Parathyroid adenoma (tissue), 2 donors: Measurements from ENCODE around the gene LIFR.

Experiments used
- H2AFZ ChIP-seq: fragments of 300-600 bp; sonication (generic); one replicate; pipeline ENCODE4 v1.7.0; 2017; ENCODE audit warnings: antibody characterized with exemption, mild to moderate bottlenecking
- H3K27ac ChIP-seq: fragments of 300-600 bp; sonication (generic); one replicate; pipeline ENCODE4 v1.7.0; 2017
- H3K27me3 ChIP-seq: fragments of 300-600 bp; sonication (generic); one replicate; pipeline ENCODE4 v1.7.0; 2017; ENCODE audit warnings: low read length; ENCODE audit not compliant: control insufficient read depth, insufficient read depth
- H3K36me3 ChIP-seq: fragments of 300-600 bp; sonication (generic); one replicate; pipeline ENCODE4 v1.7.0; 2017; ENCODE audit warnings: low read length; ENCODE audit not compliant: control insufficient read depth, insufficient read depth
- H3K4me1 ChIP-seq: fragments of 300-600 bp; sonication (generic); one replicate; pipeline ENCODE4 v1.7.0; 2017; ENCODE audit warnings: control low read depth
- H3K4me2 ChIP-seq: fragments of 300-600 bp; sonication (generic); one replicate; pipeline ENCODE4 v1.7.0; 2017; ENCODE audit warnings: low read length
- H3K4me3 ChIP-seq: fragments of 300-600 bp; sonication (generic); one replicate; pipeline ENCODE4 v1.7.0; 2017; ENCODE audit warnings: low read depth, low read length
- H3K79me2 ChIP-seq: fragments of 300-600 bp; sonication (generic); one replicate; pipeline ENCODE4 v1.7.0; 2017; ENCODE audit warnings: control low read depth
- H3K9ac ChIP-seq: fragments of 300-600 bp; sonication (generic); one replicate; pipeline ENCODE4 v1.7.0; 2017; ENCODE audit warnings: mild to moderate bottlenecking
- H3K9me3 ChIP-seq: fragments of 300-600 bp; sonication (generic); one replicate; pipeline ENCODE4 v1.7.0; 2017; ENCODE audit warnings: low read length; ENCODE audit not compliant: control insufficient read depth
- TF ChIP-seq, protein P1 (sequence below): fragments of 300-600 bp; sonication (generic); IDR thresholded peaks from one replicate; pipeline ENCODE4 v1.7.0; 2017; ENCODE audit warnings: antibody characterized with exemption, mild to moderate bottlenecking
- donor health status: primary hyperparathyroidism.

The LIFR gene

DNA sequence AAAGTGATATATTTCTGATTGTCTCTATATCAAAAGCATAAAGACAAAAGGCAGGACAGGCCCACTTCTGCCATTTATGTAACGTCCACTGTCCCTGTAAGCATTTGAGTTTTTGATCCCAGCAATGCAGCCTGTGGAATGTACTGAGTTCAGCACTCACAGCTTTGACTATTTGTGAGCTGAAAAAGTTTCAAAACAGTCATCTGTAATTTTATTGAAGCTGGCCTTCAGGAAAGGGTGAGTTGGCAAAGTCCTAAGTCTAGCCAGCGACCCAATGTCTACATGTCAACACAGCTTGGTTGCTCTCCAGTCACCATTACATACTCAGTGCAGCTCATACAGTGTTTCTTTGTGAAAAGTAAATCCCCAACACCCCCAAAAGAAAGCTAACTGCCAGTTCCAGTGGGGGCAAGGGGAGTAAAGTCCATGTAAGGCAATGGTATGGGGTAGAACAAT, 9.7 kb downstream of the LIFR start:
- TF ChIP-seq, protein P1, sequence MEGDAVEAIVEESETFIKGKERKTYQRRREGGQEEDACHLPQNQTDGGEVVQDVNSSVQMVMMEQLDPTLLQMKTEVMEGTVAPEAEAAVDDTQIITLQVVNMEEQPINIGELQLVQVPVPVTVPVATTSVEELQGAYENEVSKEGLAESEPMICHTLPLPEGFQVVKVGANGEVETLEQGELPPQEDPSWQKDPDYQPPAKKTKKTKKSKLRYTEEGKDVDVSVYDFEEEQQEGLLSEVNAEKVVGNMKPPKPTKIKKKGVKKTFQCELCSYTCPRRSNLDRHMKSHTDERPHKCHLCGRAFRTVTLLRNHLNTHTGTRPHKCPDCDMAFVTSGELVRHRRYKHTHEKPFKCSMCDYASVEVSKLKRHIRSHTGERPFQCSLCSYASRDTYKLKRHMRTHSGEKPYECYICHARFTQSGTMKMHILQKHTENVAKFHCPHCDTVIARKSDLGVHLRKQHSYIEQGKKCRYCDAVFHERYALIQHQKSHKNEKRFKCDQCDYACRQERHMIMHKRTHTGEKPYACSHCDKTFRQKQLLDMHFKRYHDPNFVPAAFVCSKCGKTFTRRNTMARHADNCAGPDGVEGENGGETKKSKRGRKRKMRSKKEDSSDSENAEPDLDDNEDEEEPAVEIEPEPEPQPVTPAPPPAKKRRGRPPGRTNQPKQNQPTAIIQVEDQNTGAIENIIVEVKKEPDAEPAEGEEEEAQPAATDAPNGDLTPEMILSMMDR, result no peak
- no peak overlapping the region for H3K4me3 ChIP-seq
- no peaks in the 10 kb centered on the region for H3K27me3 ChIP-seq
- no peak overlapping the region for H2AFZ ChIP-seq
- H3K36me3 ChIP-seq, result no peaks in the 10 kb centered on the region
- H3K27ac ChIP-seq, result no peak overlapping the region
- no peaks in the 10 kb centered on the region for H3K4me1 ChIP-seq
- H3K9ac ChIP-seq, result no peak overlapping the region
- H3K9me3 ChIP-seq, result no peaks in the 10 kb centered on the region
- H3K4me2 ChIP-seq, result no peak overlapping the region
- H3K79me2 ChIP-seq, result peaks cover 29% of the 10 kb centered on the region

- TF ChIP-seq, protein P1, result no peak
- H3K9ac ChIP-seq, result no peak overlapping the region
- H3K36me3 ChIP-seq, result no peaks in the 10 kb centered on the region
- H3K9me3 ChIP-seq, result no peaks in the 10 kb centered on the region
- H3K4me1 ChIP-seq, result peaks cover 8% of the 10 kb centered on the region
- H3K27me3 ChIP-seq, result no peaks in the 10 kb centered on the region
- no peak overlapping the region for H3K4me3 ChIP-seq
- no peak overlapping the region for H3K4me2 ChIP-seq
- H3K27ac ChIP-seq, result no peak overlapping the region
- H3K79me2 ChIP-seq, result peaks cover 29% of the 10 kb centered on the region
- no peak overlapping the region for H2AFZ ChIP-seq
Measured at GRCh38 chr5:38543886-38544285, 12.6 kb downstream of the LIFR start.

- Histone ChIP-seq H3K27ac (no peak overlapping the region), H3K4me1 (peaks cover 13% of the 10 kb centered on the region), H3K79me2 (peaks cover 35% of the 10 kb centered on the region), H3K9ac (no peak overlapping the region), H3K27me3 (no peaks in the 10 kb centered on the region), H3K4me3 (no peak overlapping the region), H2AFZ (no peak overlapping the region), H3K4me2 (no peak overlapping the region), H3K36me3 (no peaks in the 10 kb centered on the region), H3K9me3 (no peaks in the 10 kb centered on the region)
- TF ChIP-seq, protein P1, result no peak
Measured at GRCh38 chr5:38543074-38543473, 13.4 kb downstream of the LIFR start.

- peak overlapping the region; percentile 29 for H3K27ac ChIP-seq
- peak overlapping the region; percentile 19 for H2AFZ ChIP-seq
- H3K36me3 ChIP-seq, result no peaks in the 10 kb centered on the region
- H3K9ac ChIP-seq, result no peak overlapping the region
- peaks cover 36% of the 10 kb centered on the region for H3K79me2 ChIP-seq
- H3K4me1 ChIP-seq, result peaks cover 14% of the 10 kb centered on the region
- no peak overlapping the region for H3K4me3 ChIP-seq
- H3K9me3 ChIP-seq, result no peaks in the 10 kb centered on the region
- TF ChIP-seq, protein P1, result no peak
- no peaks in the 10 kb centered on the region for H3K27me3 ChIP-seq
- H3K4me2 ChIP-seq, result no peak overlapping the region
Measured at GRCh38 chr5:38541174-38541725, 15.2 kb downstream of the LIFR start.

DNA sequence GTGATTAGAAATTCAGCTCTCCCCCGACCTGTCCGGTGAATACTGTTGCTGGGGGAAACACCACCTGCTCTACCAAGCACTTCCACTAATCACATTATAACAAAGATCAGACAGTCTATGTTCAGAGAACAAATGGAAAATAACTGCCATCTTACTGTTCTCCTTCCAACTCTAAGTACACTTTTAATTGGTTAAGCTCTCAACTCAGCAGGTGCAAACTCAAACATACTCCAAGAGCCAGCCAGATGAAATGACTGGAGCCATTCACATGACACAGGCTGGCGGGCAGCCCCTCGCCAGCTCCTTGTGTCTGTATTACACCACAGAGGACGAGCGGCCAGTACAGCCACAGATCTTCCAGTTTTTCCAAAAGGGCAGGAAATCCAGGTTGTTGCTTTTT, 16.1 kb downstream of the LIFR start:
- H3K79me2 ChIP-seq, result peaks cover 40% of the 10 kb centered on the region
- H2AFZ ChIP-seq, result peak overlapping the region; percentile 73
- H3K36me3 ChIP-seq, result no peaks in the 10 kb centered on the region
- H3K4me3 ChIP-seq, result no peak overlapping the region
- no peaks in the 10 kb centered on the region for H3K27me3 ChIP-seq
- H3K4me1 ChIP-seq, result peaks cover 17% of the 10 kb centered on the region
- H3K9ac ChIP-seq, result no peak overlapping the region
- TF ChIP-seq, protein P1, result no peak
- peak overlapping the region; percentile 50 for H3K4me2 ChIP-seq
- peak overlapping the region; percentile 67 for H3K27ac ChIP-seq
- no peaks in the 10 kb centered on the region for H3K9me3 ChIP-seq
